ENCODE data around the gene PRKCE. TPM values are rescaled to one million over a fixed set of nuclear protein-coding genes. Genes with fewer than 3 reads are reported as not detected.

Gene PRKCE
- total RNA-seq, 1 experiment from 2014 or later = 4.4 TPM

GRCh38 chr2:46197672-46198071, 546.2 kb downstream of the PRKCE start:
- Mint-ChIP-seq H3K9me3 (ENCODE audit: unreplicated experiment) (peaks cover 10% of the 10 kb centered on the region), H3K4me3 (ENCODE audit: unreplicated experiment) (no peak overlapping the region), H3K36me3 (ENCODE audit: insufficient read depth, unreplicated experiment) (no peaks in the 10 kb centered on the region), H3K4me1 (ENCODE audit: low read depth, unreplicated experiment) (peaks cover 2% of the 10 kb centered on the region), H3K27me3 (ENCODE audit: insufficient read depth, unreplicated experiment) (no peaks in the 10 kb centered on the region), H3K27ac (ENCODE audit: unreplicated experiment) (no peak overlapping the region)
- no peak for TF ChIP-seq CTCF (IDR thresholded peaks at IDR 0.05; ENCODE audit: insufficient read depth in 1 of 2, low read depth in 1 of 2, low read length in 1 of 2, severe bottlenecking in 1 of 2, unreplicated experiment in 1 of 2)
- no peaks in the 10 kb centered on the region for H3K9me3 ChIP-seq
- BruUV-seq (replicated peaks) = no TSS peak
- CTCF ChIA-PET = no interaction called here
- peaks cover 9% of the 10 kb centered on the region for H3K4me1 ChIP-seq
- DNase-seq = no peak
- POLR2A ChIA-PET = no interaction called here
- H3K36me3 ChIP-seq (ENCODE audit: control insufficient read depth, insufficient read depth, low read length) = no peaks in the 10 kb centered on the region; the same call in 1 of the 2 replicates
- H3K4me3 ChIP-seq (ENCODE audit: low read depth, low read length) = no peak overlapping the region
- intact Hi-C loops (cut with micrococcal nuclease; ENCODE audit: unreplicated experiment) = no loop called here
- no peaks in the 10 kb centered on the region for H3K27me3 ChIP-seq (replicated peaks; ENCODE audit: control insufficient read depth, insufficient read depth, low read length)

- Histone ChIP-seq H3K27me3 (replicated peaks; ENCODE audit: control insufficient read depth, insufficient read depth, low read length) (no peaks in the 10 kb centered on the region), H3K9me3 (no peaks in the 10 kb centered on the region), H3K36me3 (ENCODE audit: control insufficient read depth, insufficient read depth, low read length) (no peaks in the 10 kb centered on the region; the same call in 1 of the 2 replicates), H3K4me1 (peaks cover 10% of the 10 kb centered on the region), H3K4me3 (ENCODE audit: low read depth, low read length) (no peak overlapping the region)
- CTCF ChIA-PET = no interaction called here
- POLR2A ChIA-PET = no interaction called here
- no peak for DNase-seq
- no peak for TF ChIP-seq CTCF (IDR thresholded peaks at IDR 0.05; ENCODE audit: insufficient read depth in 1 of 2, low read depth in 1 of 2, low read length in 1 of 2, severe bottlenecking in 1 of 2, unreplicated experiment in 1 of 2)
- BruUV-seq (replicated peaks) = no TSS peak
- intact Hi-C loops (cut with micrococcal nuclease; ENCODE audit: unreplicated experiment) = no loop called here
- Mint-ChIP-seq H3K4me3 (ENCODE audit: unreplicated experiment) (no peak overlapping the region), H3K4me1 (ENCODE audit: low read depth, unreplicated experiment) (peaks cover 8% of the 10 kb centered on the region), H3K27me3 (ENCODE audit: insufficient read depth, unreplicated experiment) (no peaks in the 10 kb centered on the region), H3K27ac (ENCODE audit: unreplicated experiment) (no peak overlapping the region), H3K9me3 (ENCODE audit: unreplicated experiment) (peaks cover 17% of the 10 kb centered on the region), H3K36me3 (ENCODE audit: insufficient read depth, unreplicated experiment) (no peaks in the 10 kb centered on the region)
Observed at GRCh38 chr2:46198164-46198883, 546.8 kb downstream of the PRKCE start.

- Mint-ChIP-seq H3K9me3 (ENCODE audit: unreplicated experiment) (peaks cover 23% of the 10 kb centered on the region), H3K4me1 (ENCODE audit: low read depth, unreplicated experiment) (peaks cover 11% of the 10 kb centered on the region), H3K36me3 (ENCODE audit: insufficient read depth, unreplicated experiment) (no peaks in the 10 kb centered on the region), H3K27ac (ENCODE audit: unreplicated experiment) (no peak overlapping the region), H3K4me3 (ENCODE audit: unreplicated experiment) (no peak overlapping the region), H3K27me3 (ENCODE audit: insufficient read depth, unreplicated experiment) (no peaks in the 10 kb centered on the region)
- BruUV-seq (replicated peaks) = no TSS peak
- Histone ChIP-seq H3K4me1 (peaks cover 10% of the 10 kb centered on the region), H3K27me3 (replicated peaks; ENCODE audit: control insufficient read depth, insufficient read depth, low read length) (no peaks in the 10 kb centered on the region), H3K9me3 (no peaks in the 10 kb centered on the region), H3K36me3 (ENCODE audit: control insufficient read depth, insufficient read depth, low read length) (no peaks in the 10 kb centered on the region; the same call in 1 of the 2 replicates), H3K4me3 (ENCODE audit: low read depth, low read length) (no peak overlapping the region)
- POLR2A ChIA-PET = no interaction called here
- no peak for DNase-seq
- TF ChIP-seq CTCF (IDR thresholded peaks at IDR 0.05; ENCODE audit: insufficient read depth in 1 of 2, low read depth in 1 of 2, low read length in 1 of 2, severe bottlenecking in 1 of 2, unreplicated experiment in 1 of 2) = no peak
- CTCF ChIA-PET = no interaction called here
- intact Hi-C loops (cut with micrococcal nuclease; ENCODE audit: unreplicated experiment) = no loop called here
Observed at GRCh38 chr2:46198966-46199365, 547.5 kb downstream of the PRKCE start.

Data from Caco-2 (cell line).